Vagina (tissue), 2 donors: ENCODE data around the gene ARID5B.

ENCODE experiments used
- CTCF ChIP-seq, 3 experiments: fragments of 450-650 bp in 2 of 3; fragments of 200-600 bp in 1 of 3; sonication (generic) in 1 of 3; IDR thresholded peaks; one replicate each; pipeline ENCODE4 v1.5.1; 2017 to 2019; ENCODE audit warnings: antibody characterized with exemption in 3 of 3, mild to moderate bottlenecking in 2 of 3, moderate library complexity in 2 of 3
- POLR2A ChIP-seq, 2 donors: fragments of 450-650 bp; IDR thresholded peaks; one replicate each; pipeline ENCODE4 v1.6.1; 2017; ENCODE audit warnings: antibody characterized with exemption in 2 of 2, mild to moderate bottlenecking in 2 of 2, moderate library complexity in 2 of 2
- POLR2AphosphoS5 ChIP-seq, 2 donors: sonication (generic); formaldehyde crosslinking; IDR thresholded peaks; one replicate each; pipeline ENCODE4 v1.9.0; 2017; ENCODE audit warnings: antibody characterized with exemption in 2 of 2, mild to moderate bottlenecking in 2 of 2, low read depth in 1 of 2; ENCODE audit not compliant: insufficient read depth in 1 of 2

GRCh38 chr10:61941202-61941681 is 39.7 kb downstream of the ARID5B start:
- TF ChIP-seq CTCF (IDR thresholded peaks at IDR 0.05) (no peak), POLR2A (IDR thresholded peaks at IDR 0.05) (no peak), POLR2AphosphoS5 (IDR thresholded peaks at IDR 0.05; ENCODE audit: insufficient read depth in 1 of 2, low read depth in 1 of 2) (no peak)
